ENCODE data around the gene VCAN. TPM values are rescaled to one million over a fixed set of nuclear protein-coding genes. Genes with fewer than 3 reads are reported as not detected.

Gene VCAN
- total and polyA plus RNA-seq, 2 of the 4 experiments (the other 2 are of a cell fraction) = 45.3 to 158 TPM

GRCh38 chr5:83482961-83483360 lies 11.4 kb downstream of the VCAN start:
- H2BK5ac ChIP-seq (ENCODE audit: low read depth, low read length, poor library complexity, severe bottlenecking) = no peak overlapping the region
- ChIA-PET CTCF (no interaction called here), POLR2A (ENCODE audit: unreplicated experiment) (no interaction called here)
- no peak overlapping the region for H4K5ac ChIP-seq (ENCODE audit: low read depth, low read length)
- no peak overlapping the region for H3K4ac ChIP-seq (ENCODE audit: low read depth, low read length)
- no peak overlapping the region for H3K56ac ChIP-seq (ENCODE audit: extremely low read depth, insufficient read depth, low read length)
- DNase-seq = no peak
- no peak overlapping the region for H2BK20ac ChIP-seq (ENCODE audit: low read depth, low read length)
- no peaks in the 10 kb centered on the region for H3K9me3 ChIP-seq (ENCODE audit: control insufficient read depth, insufficient read depth, low read length)
- in situ Hi-C loops (cut with MboI; ENCODE audit: low sequenced_read_pairs) = no loop called here
- no peak overlapping the region for H2BK15ac ChIP-seq (ENCODE audit: low read depth, low read length)
- no peaks in the 10 kb centered on the region; the same call in 1 of the 2 replicates for H3K4me1 ChIP-seq (ENCODE audit: control insufficient read depth, insufficient read depth, low read length)
- peaks cover 2% of the 10 kb centered on the region; the same call in 1 of the 2 replicates for H3K36me3 ChIP-seq (ENCODE audit: control insufficient read depth, insufficient read depth, low read length)
- H3K9me1 ChIP-seq (ENCODE audit: insufficient read depth, low read length) = no peaks in the 10 kb centered on the region
- no peak for TF ChIP-seq SMC3 (IDR thresholded peaks at IDR 0.05; ENCODE audit: low read depth, low read length)
- TF ChIP-seq MAZ (IDR thresholded peaks at IDR 0.05; ENCODE audit: borderline replicate concordance, low read depth, low read length) = no peak
- TF ChIP-seq, protein P1, sequence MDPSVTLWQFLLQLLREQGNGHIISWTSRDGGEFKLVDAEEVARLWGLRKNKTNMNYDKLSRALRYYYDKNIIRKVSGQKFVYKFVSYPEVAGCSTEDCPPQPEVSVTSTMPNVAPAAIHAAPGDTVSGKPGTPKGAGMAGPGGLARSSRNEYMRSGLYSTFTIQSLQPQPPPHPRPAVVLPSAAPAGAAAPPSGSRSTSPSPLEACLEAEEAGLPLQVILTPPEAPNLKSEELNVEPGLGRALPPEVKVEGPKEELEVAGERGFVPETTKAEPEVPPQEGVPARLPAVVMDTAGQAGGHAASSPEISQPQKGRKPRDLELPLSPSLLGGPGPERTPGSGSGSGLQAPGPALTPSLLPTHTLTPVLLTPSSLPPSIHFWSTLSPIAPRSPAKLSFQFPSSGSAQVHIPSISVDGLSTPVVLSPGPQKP (IDR thresholded peaks at IDR 0.05; ENCODE audit: borderline replicate concordance, low read depth, low read length) = no peak
- TF ChIP-seq MAFK (IDR thresholded peaks at IDR 0.05; ENCODE audit: low read depth, low read length) = no peak
- TF ChIP-seq CHD1 (IDR thresholded peaks at IDR 0.05; ENCODE audit: low read depth, low read length) = no peak
- no peak for TF ChIP-seq USF2 (IDR thresholded peaks at IDR 0.05; ENCODE audit: low read depth, low read length)
- no peak for TF ChIP-seq FOS (IDR thresholded peaks at IDR 0.05; ENCODE audit: low read depth, low read length)
- TF ChIP-seq NFE2L2 (IDR thresholded peaks at IDR 0.05; ENCODE audit: low read depth, low read length) = no peak
- no peak for TF ChIP-seq RFX5 (IDR thresholded peaks at IDR 0.05; ENCODE audit: low read depth, low read length)
- no peak for TF ChIP-seq POLR2A (IDR thresholded peaks at IDR 0.05; ENCODE audit: low read depth, low read length)
- no peak for TF ChIP-seq CEBPB (IDR thresholded peaks at IDR 0.05; ENCODE audit: low read depth, low read length)
- no peak for TF ChIP-seq BHLHE40 (IDR thresholded peaks at IDR 0.05; ENCODE audit: low read depth, low read length)
- TF ChIP-seq CTCF (conservative IDR thresholded peaks at IDR 0.05; ENCODE audit: low read depth, low read length) = no peak
- H3K27ac ChIP-seq (ENCODE audit: insufficient read depth, low read length) = no peak overlapping the region
- H3K4me3 ChIP-seq (ENCODE audit: insufficient read depth, low read depth, low read length) = no peak overlapping the region
- H4K20me1 ChIP-seq (ENCODE audit: insufficient read depth, low read length) = no peaks in the 10 kb centered on the region
- H3K18ac ChIP-seq (ENCODE audit: low read depth, low read length) = no peak overlapping the region
- no peak overlapping the region for H4K8ac ChIP-seq (ENCODE audit: low read depth in 2 of 2, low read length in 2 of 2)
- dilution Hi-C loops (cut with HindIII; ENCODE audit: low sequenced_read_pairs, unreplicated experiment) = no loop called here
- no peaks in the 10 kb centered on the region for H3K27me3 ChIP-seq (ENCODE audit: control insufficient read depth, insufficient read depth, low read length)
- ATAC-seq (ENCODE audit: low read depth) = no peak
- H3K9ac ChIP-seq (ENCODE audit: low read depth, low read length) = no peak overlapping the region
- no CpG with 5 or more reads among the region's 1 CpG for WGBS, 2 experiments (ENCODE audit: extremely low coverage in 2 of 2, insufficient read length in 1 of 2)
- no TSS peak for BruUV-seq (replicated peaks)
- no peak overlapping the region for H3K4me2 ChIP-seq (ENCODE audit: low read depth, low read length)
- no peak overlapping the region for H4K91ac ChIP-seq (ENCODE audit: insufficient read depth, low read depth, low read length)
- no peak overlapping the region for H3K23ac ChIP-seq (ENCODE audit: low read depth, low read length)
- H2BK120ac ChIP-seq (ENCODE audit: low read depth, low read length) = no peak overlapping the region
- H2AK5ac ChIP-seq (ENCODE audit: low read depth, low read length) = no peak overlapping the region
- no peak overlapping the region for H2AK9ac ChIP-seq (replicated peaks; ENCODE audit: low read depth, low read length, poor library complexity)
- H3K79me1 ChIP-seq (ENCODE audit: low read depth in 1 of 2, low read length in 2 of 2) = peaks cover 23 to 48% of the 10 kb centered on the region in 2 experiments
- H2AFZ ChIP-seq (replicated peaks; ENCODE audit: low read length, poor library complexity) = no peak overlapping the region
- intact Hi-C loops (cut with micrococcal nuclease) = no loop called here
- H3K14ac ChIP-seq (replicated peaks; ENCODE audit: low read depth, low read length) = no peak overlapping the region

Measured in IMR-90 (cell line).